SU-DHL-6 (cell line): ENCODE results near the gene SIRT6.

Experiments used
- H2AFZ ChIP-seq: fragments of 200-600 bp; sonication (generic); 2 replicates; pipeline ENCODE4 v1.6.1; 2014; ENCODE audit warnings: low read depth, mild to moderate bottlenecking, moderate library complexity, mixed read lengths, antibody characterized with exemption, low read length; ENCODE audit not compliant: severe bottlenecking
- H3F3A ChIP-seq: fragments of 200-600 bp; shearing (Covaris generic); 2 replicates; pipeline ENCODE4 v1.6.0; 2016; ENCODE audit warnings: antibody characterized with exemption, mild to moderate bottlenecking; ENCODE audit not compliant: insufficient read depth
- H3K27ac ChIP-seq: fragments of 200-600 bp; sonication (generic); 2 replicates; pipeline ENCODE4 v1.5.1; 2016; ENCODE audit warnings: low read depth, mild to moderate bottlenecking, low read length, moderate library complexity, mixed read lengths
- H3K27me3 ChIP-seq: fragments of 200-600 bp; sonication (generic), shearing (Covaris generic); 2 replicates; pipeline ENCODE4 v1.6.0; 2014; ENCODE audit warnings: mild to moderate bottlenecking, low read length
- H3K36me3 ChIP-seq: fragments of 200-600 bp; sonication (generic); 2 replicates; pipeline ENCODE4 v1.6.1; 2014; ENCODE audit warnings: mild to moderate bottlenecking, low read length, mixed read lengths
- H3K4me2 ChIP-seq: fragments of 300-600, 200-600 bp; shearing (Covaris generic), sonication (generic); 2 replicates; pipeline ENCODE4 v1.6.0; 2014; ENCODE audit warnings: low read length, low read depth, mild to moderate bottlenecking; ENCODE audit not compliant: poor library complexity, severe bottlenecking
- H3K4me3 ChIP-seq: fragments of 200-600 bp; sonication (generic); 2 replicates; pipeline ENCODE4 v1.5.1; 2014; ENCODE audit warnings: antibody characterized with exemption, low read length, mild to moderate bottlenecking, mixed read lengths; ENCODE audit not compliant: insufficient read depth, poor library complexity, severe bottlenecking
- H3K79me2 ChIP-seq: fragments of 200-600 bp; sonication (generic); 2 replicates; pipeline ENCODE4 v1.6.1; 2014; ENCODE audit warnings: mild to moderate bottlenecking, low read length, moderate library complexity; ENCODE audit not compliant: insufficient read depth
- H3K9ac ChIP-seq: fragments of 200-600 bp; sonication (generic); 2 replicates; pipeline ENCODE4 v1.7.0; 2014; ENCODE audit warnings: mild to moderate bottlenecking, low read length
- H3K9me2 ChIP-seq: fragments of 200-600 bp; sonication (generic); replicated peaks from 2 replicates; pipeline ENCODE4 v1.6.1; 2014; ENCODE audit warnings: low read length; ENCODE audit not compliant: insufficient read depth
- H3K9me3 ChIP-seq: fragments of 200-600 bp; sonication (generic); 2 replicates; pipeline ENCODE4 v1.6.1; 2014; ENCODE audit warnings: low read length, mixed read lengths; ENCODE audit not compliant: insufficient read depth
- H4K20me1 ChIP-seq: fragments of 200-600 bp; sonication (generic); 2 replicates; pipeline ENCODE4 v1.6.1; 2014; ENCODE audit warnings: low read depth, mild to moderate bottlenecking, antibody characterized with exemption, low read length, moderate library complexity, mixed read lengths
- EZH2phosphoT487 ChIP-seq: fragments of 200-600 bp; sonication (generic), shearing (Covaris generic); conservative IDR thresholded peaks from 2 replicates; pipeline ENCODE4 v1.6.1; 2018; ENCODE audit warnings: mild to moderate bottlenecking, antibody characterized with exemption, low read length, moderate library complexity, mixed read lengths
- TF ChIP-seq, protein P1 (sequence below): fragments of 200-600 bp; sonication (generic); IDR thresholded peaks from one replicate; pipeline ENCODE4 v1.5.1; 2017; ENCODE audit warnings: antibody characterized with exemption, mild to moderate bottlenecking, low read length, moderate library complexity; ENCODE audit not compliant: insufficient read depth, poor library complexity, severe bottlenecking

Gene SIRT6

DNA sequence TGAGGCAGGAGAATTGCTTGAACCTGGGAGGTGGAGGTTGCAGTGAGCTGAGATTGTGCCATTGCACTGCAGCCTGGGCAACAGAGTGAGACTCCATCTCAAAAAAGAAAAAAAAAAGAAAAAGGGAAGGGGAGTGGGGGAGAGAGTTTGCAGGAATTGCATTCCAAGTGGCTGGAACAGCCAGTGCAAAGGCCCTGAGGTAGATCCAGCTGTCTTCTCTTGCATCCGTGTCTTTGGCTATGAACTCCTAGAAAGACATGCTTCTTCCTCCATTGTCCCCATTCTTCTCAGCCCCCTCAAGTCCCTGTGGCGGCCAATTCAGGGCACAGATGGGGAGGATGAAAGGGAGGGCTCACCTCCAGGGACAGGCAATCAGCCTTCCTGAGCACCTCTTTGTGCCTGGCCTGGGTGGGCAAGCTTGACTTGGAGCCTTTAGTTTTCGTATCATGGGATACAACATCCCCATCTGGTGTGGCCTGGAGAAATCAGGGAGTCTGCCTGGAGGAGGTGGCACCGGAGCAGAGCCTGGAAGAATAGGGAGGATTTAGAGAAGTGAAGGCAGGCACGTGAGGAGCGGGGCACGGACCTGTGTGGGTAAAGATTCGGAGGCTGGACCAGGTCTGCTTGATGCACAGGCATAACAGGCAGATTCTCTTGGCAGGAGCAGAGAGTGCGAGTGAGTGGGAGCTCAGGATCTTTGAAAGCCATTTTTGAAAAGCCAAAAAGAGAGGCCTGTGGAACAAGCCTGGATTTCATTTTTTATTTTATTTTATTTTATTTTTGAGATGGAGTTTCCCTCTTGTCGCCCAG is 5.2 kb upstream of the SIRT6 start:
- H3K36me3 ChIP-seq, result no peaks in the 10 kb centered on the region
- H3K4me2 ChIP-seq, result no peak overlapping the region
- TF ChIP-seq, protein P1, sequence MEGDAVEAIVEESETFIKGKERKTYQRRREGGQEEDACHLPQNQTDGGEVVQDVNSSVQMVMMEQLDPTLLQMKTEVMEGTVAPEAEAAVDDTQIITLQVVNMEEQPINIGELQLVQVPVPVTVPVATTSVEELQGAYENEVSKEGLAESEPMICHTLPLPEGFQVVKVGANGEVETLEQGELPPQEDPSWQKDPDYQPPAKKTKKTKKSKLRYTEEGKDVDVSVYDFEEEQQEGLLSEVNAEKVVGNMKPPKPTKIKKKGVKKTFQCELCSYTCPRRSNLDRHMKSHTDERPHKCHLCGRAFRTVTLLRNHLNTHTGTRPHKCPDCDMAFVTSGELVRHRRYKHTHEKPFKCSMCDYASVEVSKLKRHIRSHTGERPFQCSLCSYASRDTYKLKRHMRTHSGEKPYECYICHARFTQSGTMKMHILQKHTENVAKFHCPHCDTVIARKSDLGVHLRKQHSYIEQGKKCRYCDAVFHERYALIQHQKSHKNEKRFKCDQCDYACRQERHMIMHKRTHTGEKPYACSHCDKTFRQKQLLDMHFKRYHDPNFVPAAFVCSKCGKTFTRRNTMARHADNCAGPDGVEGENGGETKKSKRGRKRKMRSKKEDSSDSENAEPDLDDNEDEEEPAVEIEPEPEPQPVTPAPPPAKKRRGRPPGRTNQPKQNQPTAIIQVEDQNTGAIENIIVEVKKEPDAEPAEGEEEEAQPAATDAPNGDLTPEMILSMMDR, result no peak
- no peak for TF ChIP-seq EZH2phosphoT487
- H3K27me3 ChIP-seq, result no peaks in the 10 kb centered on the region
- H3K9me2 ChIP-seq, result no peaks in the 10 kb centered on the region
- no peaks in the 10 kb centered on the region for H3F3A ChIP-seq
- no peaks in the 10 kb centered on the region for H4K20me1 ChIP-seq
- H3K27ac ChIP-seq, result no peak overlapping the region
- H3K4me3 ChIP-seq, result no peak overlapping the region
- H3K9me3 ChIP-seq, result no peaks in the 10 kb centered on the region
- no peaks in the 10 kb centered on the region for H3K79me2 ChIP-seq
- H2AFZ ChIP-seq, result no peak overlapping the region
- H3K9ac ChIP-seq, result no peak overlapping the region

GRCh38 chr19:4186087-4186993 is 4.0 kb upstream of the SIRT6 start:
- no peak overlapping the region for H2AFZ ChIP-seq
- H3K27ac ChIP-seq, result no peak overlapping the region
- no peak overlapping the region for H3K4me3 ChIP-seq
- no peaks in the 10 kb centered on the region for H4K20me1 ChIP-seq
- no peak overlapping the region for H3K4me2 ChIP-seq
- H3K36me3 ChIP-seq, result no peaks in the 10 kb centered on the region
- TF ChIP-seq, protein P1, result peak; percentile 65
- TF ChIP-seq EZH2phosphoT487, result no peak
- H3K9me2 ChIP-seq, result no peaks in the 10 kb centered on the region
- H3K27me3 ChIP-seq, result no peaks in the 10 kb centered on the region
- H3K9ac ChIP-seq, result no peak overlapping the region
- peaks cover 4% of the 10 kb centered on the region; the same call in 1 of the 2 replicates for H3F3A ChIP-seq
- H3K79me2 ChIP-seq, result 0 out of 2 replicates have a peak, but pooled peaks cover 6% of the 10 kb centered on the region
- H3K9me3 ChIP-seq, result no peaks in the 10 kb centered on the region

GRCh38 chr19:4185413-4186086 is 3.2 kb upstream of the SIRT6 start:
- no peak overlapping the region for H3K27ac ChIP-seq
- 0 out of 2 replicates have a peak, but pooled peaks cover 6% of the 10 kb centered on the region for H3K79me2 ChIP-seq
- TF ChIP-seq EZH2phosphoT487, result no peak
- TF ChIP-seq, protein P1, result no peak
- H3K27me3 ChIP-seq, result no peaks in the 10 kb centered on the region
- H3K9me2 ChIP-seq, result no peaks in the 10 kb centered on the region
- no peaks in the 10 kb centered on the region for H3K36me3 ChIP-seq
- no peaks in the 10 kb centered on the region for H3K9me3 ChIP-seq
- no peak overlapping the region for H3K4me3 ChIP-seq
- H4K20me1 ChIP-seq, result no peaks in the 10 kb centered on the region
- H2AFZ ChIP-seq, result no peak overlapping the region
- H3F3A ChIP-seq, result peaks cover 4% of the 10 kb centered on the region; the same call in 1 of the 2 replicates
- no peak overlapping the region for H3K9ac ChIP-seq
- no peak overlapping the region for H3K4me2 ChIP-seq
